ENCODE results near the gene LRRK1.

- TF ChIP-seq POLR2A (IDR thresholded peaks at IDR 0.05) (no peak), CTCF (IDR thresholded peaks at IDR 0.05) (no peak)
Observed at GRCh38 chr15:100980410-100981046, 61.4 kb downstream of the LRRK1 start.

All from esophagus squamous epithelium (tissue), 4 donors.